ENCODE results near the gene SUPT3H.

The SUPT3H gene

DNA sequence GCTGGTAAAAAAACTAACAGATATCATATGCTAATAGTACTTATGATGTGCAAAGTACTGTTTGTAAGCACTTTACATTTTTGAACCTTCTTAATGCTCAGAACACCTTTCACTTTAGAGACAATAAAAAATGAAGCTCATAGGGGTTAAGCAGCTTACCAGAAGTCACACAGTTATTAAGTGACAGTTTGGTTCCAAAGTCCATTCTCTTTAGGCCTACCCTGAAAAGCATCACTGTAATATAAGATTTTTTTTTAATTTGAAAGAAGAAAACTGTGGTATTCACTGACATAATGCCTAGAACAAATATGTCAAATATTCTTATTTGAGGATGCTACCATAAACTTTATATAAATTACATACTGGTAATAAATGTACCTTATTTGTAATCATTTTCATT lies 177.2 kb downstream of the SUPT3H start:
- TF ChIP-seq, protein P1, sequence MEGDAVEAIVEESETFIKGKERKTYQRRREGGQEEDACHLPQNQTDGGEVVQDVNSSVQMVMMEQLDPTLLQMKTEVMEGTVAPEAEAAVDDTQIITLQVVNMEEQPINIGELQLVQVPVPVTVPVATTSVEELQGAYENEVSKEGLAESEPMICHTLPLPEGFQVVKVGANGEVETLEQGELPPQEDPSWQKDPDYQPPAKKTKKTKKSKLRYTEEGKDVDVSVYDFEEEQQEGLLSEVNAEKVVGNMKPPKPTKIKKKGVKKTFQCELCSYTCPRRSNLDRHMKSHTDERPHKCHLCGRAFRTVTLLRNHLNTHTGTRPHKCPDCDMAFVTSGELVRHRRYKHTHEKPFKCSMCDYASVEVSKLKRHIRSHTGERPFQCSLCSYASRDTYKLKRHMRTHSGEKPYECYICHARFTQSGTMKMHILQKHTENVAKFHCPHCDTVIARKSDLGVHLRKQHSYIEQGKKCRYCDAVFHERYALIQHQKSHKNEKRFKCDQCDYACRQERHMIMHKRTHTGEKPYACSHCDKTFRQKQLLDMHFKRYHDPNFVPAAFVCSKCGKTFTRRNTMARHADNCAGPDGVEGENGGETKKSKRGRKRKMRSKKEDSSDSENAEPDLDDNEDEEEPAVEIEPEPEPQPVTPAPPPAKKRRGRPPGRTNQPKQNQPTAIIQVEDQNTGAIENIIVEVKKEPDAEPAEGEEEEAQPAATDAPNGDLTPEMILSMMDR (IDR thresholded peaks at IDR 0.05): no peak

DNA sequence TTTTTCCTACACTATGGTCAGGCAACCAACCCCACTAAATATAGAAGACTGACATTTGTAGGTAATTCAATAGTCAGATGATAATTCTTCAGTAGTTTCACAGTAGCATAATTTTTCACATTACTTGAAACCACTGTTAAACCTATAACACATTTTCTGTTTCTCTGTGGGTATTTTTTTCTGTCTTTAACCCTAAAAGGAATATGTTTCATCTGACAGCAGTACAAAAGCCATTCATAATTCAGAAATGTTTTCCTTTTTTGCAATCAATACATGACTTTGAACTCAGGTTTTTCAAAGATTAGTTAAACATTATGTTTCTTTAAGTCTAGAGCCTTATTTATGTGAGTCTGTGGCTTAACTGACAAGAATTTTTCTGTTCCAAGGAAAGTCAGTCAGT lies 178.2 kb downstream of the SUPT3H start:
- intact Hi-C loops (cut with DNase I; ENCODE audit: low total_unique reads): no loop called here

More for the DNA sequence above, 177.2 kb downstream of the SUPT3H start:
- DNase-seq: no peak
- Histone ChIP-seq H3K36me3 (no peaks in the 10 kb centered on the region), H3K27ac (no peak overlapping the region), H3K4me3 (no peak overlapping the region), H3K9me3 (no peaks in the 10 kb centered on the region), H3K4me1 (peaks cover 0 to 2% (median 0%) of the 10 kb centered on the region in 4 donors), H3K27me3 (no peaks in the 10 kb centered on the region)
- intact Hi-C loops (cut with DNase I; ENCODE audit: low total_unique reads): no loop called here

DNA sequence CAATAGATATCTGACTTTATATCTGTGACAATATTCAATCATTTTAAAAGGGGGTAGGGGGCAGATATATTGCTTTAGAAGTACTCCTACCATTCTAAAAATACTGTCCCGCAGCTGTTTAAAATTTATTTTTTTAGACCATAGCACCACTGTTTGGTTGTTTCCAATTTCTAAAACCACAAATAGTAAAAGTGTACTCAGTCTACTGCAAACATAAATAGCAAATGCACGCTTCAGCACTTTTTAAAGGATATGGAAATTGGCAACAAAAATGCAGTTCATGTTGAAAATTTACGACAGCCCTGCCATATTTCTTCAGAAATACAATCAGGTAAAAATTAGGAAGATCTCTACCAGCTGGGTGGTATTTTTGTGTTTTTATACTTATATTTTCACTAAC lies 181.6 kb downstream of the SUPT3H start:
- TF ChIP-seq, protein P1 (IDR thresholded peaks at IDR 0.05): no peak
- Histone ChIP-seq H3K4me3 (no peak overlapping the region), H3K4me1 (peaks cover 0 to 2% (median 0%) of the 10 kb centered on the region in 4 donors), H3K27ac (no peak overlapping the region), H3K36me3 (no peaks in the 10 kb centered on the region), H3K9me3 (no peaks in the 10 kb centered on the region), H3K27me3 (no peaks in the 10 kb centered on the region)
- DNase-seq: no peak
- intact Hi-C loops (cut with DNase I; ENCODE audit: low total_unique reads): no loop called here

More for the DNA sequence above, 178.2 kb downstream of the SUPT3H start:
- Histone ChIP-seq H3K9me3 (no peaks in the 10 kb centered on the region), H3K27ac (no peak overlapping the region), H3K4me1 (peaks cover 0 to 2% (median 0%) of the 10 kb centered on the region in 4 donors), H3K4me3 (no peak overlapping the region), H3K36me3 (no peaks in the 10 kb centered on the region), H3K27me3 (no peaks in the 10 kb centered on the region)
- TF ChIP-seq, protein P1 (IDR thresholded peaks at IDR 0.05): no peak
- no peak for DNase-seq

DNA sequence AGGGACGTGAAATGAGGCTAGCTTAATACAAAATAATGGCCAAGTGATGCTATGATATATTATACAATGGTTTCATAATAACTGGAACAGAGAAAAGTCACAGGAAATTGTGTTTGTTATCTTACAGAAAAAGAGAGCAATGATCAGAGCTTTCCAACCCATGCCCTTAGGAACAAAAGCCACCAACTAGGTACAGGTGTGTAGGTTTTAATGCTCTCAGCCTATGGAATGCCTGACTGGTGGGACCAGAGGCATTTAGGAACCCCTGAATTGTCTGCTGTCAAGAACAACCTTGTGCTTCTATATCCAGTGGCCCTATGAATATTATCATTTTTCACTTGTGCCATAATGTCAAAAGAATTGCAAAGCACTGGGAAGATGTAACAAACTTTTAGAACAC lies 182.6 kb downstream of the SUPT3H start:
- Histone ChIP-seq H3K4me3 (no peak overlapping the region), H3K36me3 (no peaks in the 10 kb centered on the region), H3K27me3 (no peaks in the 10 kb centered on the region), H3K9me3 (no peaks in the 10 kb centered on the region), H3K27ac (no peak overlapping the region), H3K4me1 (peaks cover 0 to 2% (median 0%) of the 10 kb centered on the region in 4 donors)
- TF ChIP-seq, protein P1 (IDR thresholded peaks at IDR 0.05): no peak
- DNase-seq: no peak
- intact Hi-C loops (cut with DNase I; ENCODE audit: low total_unique reads): no loop called here

DNA sequence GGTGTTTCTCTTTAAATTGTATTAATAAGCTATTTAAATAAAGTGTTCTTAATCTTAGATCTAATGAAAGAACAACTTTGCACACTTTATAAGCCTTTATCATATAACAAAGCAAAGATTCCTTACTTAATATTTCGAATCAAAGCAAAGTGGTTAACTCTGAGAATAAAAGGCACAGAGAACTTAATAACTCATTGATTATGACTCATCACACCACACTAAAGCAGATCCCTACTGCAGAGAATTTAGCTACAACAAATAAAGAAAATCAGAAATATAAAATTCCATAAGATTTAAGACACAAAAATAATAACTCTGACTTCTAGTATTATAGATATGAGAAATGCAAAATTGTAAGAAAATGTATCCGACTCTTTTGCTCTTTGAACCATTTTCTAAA lies 185.2 kb downstream of the SUPT3H start:
- TF ChIP-seq, protein P1 (IDR thresholded peaks at IDR 0.05): no peak
- peaks cover 0 to 2% (median 0%) of the 10 kb centered on the region in 4 donors for H3K4me1 ChIP-seq

DNA sequence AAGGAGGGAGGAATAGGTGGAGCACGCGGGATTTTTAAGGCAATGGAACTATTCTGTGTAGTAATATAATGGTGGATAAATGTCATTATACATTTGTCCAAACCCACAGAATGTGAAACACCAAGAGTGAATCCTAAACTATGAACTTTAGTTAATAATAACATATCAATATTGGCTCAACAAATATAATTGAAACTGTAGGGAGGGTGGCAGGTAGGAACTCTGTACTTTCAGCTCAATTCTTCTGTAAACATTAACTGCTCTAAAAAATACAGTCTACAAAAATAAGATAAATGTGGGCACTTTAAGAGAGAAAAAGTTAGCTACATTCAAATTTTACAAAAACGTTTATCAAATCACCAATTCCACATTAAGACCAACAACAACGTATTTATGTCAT lies 186.3 kb downstream of the SUPT3H start:
- H3K36me3 ChIP-seq: no peaks in the 10 kb centered on the region
- H3K27ac ChIP-seq: no peak overlapping the region
- H3K4me3 ChIP-seq: no peak overlapping the region
- no peaks in the 10 kb centered on the region for H3K27me3 ChIP-seq
- intact Hi-C loops (cut with DNase I; ENCODE audit: low total_unique reads): no loop called here
- DNase-seq: no peak
- H3K4me1 ChIP-seq: peaks cover 0 to 2% (median 0%) of the 10 kb centered on the region in 4 donors
- TF ChIP-seq, protein P1 (IDR thresholded peaks at IDR 0.05): no peak
- no peaks in the 10 kb centered on the region for H3K9me3 ChIP-seq

More for the DNA sequence above, 185.2 kb downstream of the SUPT3H start:
- Histone ChIP-seq H3K4me3 (no peak overlapping the region), H3K36me3 (no peaks in the 10 kb centered on the region), H3K27me3 (no peaks in the 10 kb centered on the region), H3K9me3 (no peaks in the 10 kb centered on the region), H3K27ac (no peak overlapping the region)
- DNase-seq: no peak
- intact Hi-C loops (cut with DNase I; ENCODE audit: low total_unique reads): no loop called here

All from tibial artery (tissue), 4 donors.